GM21360 (cell line): ENCODE measurements around the gene KCNK2.

Source experiments
- ATAC-seq: cut with Tn5 transposase; IDR thresholded peaks from one replicate; pipeline ENCODE4 v1.9.1; 2021; ENCODE audit warnings: mild to moderate bottlenecking, moderate library complexity; ENCODE audit not compliant: unreplicated experiment

The KCNK2 gene

DNA sequence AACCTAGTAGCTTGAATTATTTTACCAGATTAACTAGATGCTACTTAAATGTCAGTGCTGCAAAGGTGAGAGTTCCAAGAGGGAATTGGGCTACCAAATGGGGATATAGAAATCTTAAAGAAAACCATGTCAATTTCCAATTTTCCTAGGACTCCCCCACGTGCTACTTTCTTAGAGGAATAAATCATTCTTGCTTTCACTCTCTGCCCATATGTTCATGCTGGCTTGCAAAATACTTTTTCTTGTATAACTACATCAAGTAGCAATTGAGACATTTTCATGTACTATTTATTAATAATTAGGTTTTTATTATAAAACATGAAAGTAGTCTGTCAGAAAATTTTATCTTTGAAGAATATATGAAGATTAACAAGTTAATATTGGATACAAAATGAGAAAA, 11.8 kb downstream of the KCNK2 start:
- no peak for ATAC-seq

DNA sequence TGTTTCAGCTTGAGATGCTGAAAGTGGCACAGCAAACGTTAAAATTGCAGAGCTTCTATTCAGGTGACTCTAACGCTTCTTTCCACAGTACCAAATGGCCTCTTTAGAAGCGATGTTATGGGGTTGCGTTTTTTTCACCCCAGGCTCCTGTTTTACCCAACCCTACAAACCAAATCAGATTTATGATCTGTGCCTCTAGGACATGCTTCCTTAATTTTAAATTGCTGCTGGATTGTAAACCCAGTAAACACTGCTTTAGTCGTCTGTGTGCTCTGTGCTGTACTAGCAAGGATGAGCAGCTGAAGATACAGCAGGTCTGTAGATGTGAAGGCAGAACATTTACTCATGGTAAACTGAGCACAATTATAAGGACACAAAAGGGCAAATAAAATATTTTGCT, 13.0 kb downstream of the KCNK2 start:
- no peak for ATAC-seq

DNA sequence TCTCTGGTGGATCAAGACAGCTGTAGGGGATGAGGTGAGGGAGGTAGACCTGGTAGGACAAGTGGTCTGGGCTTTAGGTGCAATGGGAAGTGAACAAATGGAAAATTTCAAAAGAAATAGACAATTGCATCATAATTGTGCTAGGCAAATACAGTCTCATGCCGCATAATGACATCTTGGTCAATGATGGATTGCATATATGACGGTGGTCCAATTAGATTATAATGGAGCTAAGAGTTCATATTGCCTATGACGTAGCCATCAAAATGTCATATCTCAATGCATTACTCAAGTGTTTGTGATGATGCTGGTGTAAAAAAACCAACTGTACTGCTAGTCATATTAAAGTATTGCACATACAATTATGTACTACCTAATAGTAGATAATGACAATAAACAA, 19.0 kb downstream of the KCNK2 start:
- ATAC-seq, result no peak

- ATAC-seq, result no peak
Observed at GRCh38 chr1:215104283-215104682, 21.7 kb downstream of the KCNK2 start.

DNA sequence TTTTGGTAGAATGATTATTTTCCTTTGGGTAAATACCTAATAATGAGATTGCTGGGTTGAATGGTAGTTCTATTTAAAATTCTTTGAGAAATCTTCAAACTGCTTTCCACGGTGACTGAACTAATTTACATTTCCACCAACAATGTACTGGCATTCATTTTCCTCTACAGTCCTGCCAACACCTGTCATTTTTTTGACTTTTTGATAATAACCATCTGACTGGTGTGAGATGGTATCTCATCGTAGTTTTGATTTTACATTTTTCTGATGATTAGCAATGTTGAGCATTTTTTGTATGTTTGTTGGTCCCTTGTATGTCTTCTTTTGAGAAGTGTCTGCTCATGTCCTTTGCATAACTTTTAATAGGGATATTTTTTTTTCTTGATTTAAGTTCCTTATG, 23.5 kb downstream of the KCNK2 start:
- no peak for ATAC-seq

DNA sequence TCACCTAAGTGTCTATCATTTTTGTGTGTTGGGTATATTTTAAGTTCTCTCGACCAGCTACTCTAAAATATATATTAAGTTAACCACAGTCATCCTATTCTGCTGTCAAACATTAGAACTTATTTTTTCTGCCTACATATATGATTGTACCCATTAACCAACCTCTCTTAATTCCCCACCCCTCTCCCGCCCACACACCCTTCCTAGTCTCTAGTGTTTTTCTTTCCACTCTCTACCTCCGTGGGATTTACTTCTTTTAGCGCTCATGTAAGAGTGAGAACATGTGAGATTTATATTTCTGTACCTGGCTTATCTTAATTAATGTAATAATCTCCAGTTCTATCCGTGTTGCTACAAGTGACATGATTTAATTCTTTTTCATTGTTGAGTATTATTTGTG, 26.6 kb downstream of the KCNK2 start:
- no peak for ATAC-seq

- ATAC-seq, result no peak
Observed at GRCh38 chr1:215111916-215112315, 29.4 kb downstream of the KCNK2 start.

DNA sequence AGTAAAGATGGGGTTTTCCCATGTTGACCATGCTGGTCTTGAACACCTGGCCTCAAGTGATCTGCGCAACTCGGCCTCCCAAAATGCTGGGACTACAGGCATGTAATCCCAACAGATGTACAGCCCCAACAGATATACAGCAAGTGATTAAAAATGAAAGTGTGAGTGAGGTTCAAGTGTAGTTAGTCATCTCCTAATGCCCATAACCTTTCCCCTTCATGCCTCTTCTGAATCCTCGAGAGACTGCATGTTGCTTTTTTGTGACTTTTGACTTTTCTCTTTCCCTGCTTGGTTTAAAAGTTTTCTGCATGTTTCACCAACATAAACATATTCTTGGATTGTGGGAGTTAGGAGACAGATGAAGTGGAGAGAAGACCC, 31.2 kb downstream of the KCNK2 start:
- no peak for ATAC-seq

GRCh38 chr1:215114154-215114933, 31.8 kb downstream of the KCNK2 start:
- ATAC-seq, result no peak

DNA sequence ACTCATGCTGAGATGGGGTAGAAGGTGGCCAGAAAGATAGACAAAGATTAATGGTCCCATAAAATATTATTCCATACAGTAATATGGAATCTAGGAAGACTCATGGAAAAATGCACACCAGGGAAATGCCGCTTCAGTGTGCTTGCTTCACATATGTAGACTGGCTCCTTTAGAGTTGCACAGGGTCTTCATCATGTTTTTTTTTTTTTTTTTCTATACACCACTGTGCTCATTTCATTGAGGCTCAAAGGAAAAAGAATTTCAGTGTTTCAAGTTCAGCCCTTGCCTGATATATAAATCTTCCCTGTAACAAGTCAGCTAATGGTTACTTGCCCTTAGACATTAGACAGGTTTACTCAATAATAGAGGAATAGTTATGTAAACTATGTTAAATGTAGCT, 33.2 kb downstream of the KCNK2 start:
- no peak for ATAC-seq

GRCh38 chr1:215118081-215118480, 35.5 kb downstream of the KCNK2 start:
- ATAC-seq, result no peak

GRCh38 chr1:215119056-215119455, 36.5 kb downstream of the KCNK2 start:
- no peak for ATAC-seq

DNA sequence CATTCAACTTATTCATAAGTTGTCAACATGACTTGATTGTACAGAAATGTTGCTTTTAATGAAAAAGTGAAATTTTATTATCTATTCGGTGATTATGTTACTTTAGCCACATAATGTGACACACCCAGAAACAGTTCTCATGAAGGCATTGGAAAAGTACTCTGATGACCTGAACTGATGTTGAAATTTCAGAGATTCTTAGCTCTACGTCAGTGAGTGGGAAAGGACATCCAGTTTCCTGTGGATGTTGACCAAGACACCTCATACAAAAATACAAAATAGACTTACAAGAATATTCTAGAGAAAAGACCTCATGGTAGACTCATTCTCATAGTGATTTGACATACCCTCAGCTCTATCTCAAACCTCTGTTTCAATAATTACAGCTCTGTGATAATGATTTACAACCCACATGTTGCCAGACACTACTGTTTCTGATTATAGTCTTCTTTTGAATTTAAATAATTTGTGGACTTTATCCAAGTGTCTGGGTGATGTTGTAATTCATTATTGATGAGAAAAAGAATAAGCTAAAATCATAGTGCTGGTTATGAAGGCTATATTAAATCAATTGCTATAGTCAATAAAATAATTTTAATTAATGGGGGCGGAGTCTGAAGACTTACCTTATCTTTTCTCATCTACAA, 37.3 kb downstream of the KCNK2 start:
- ATAC-seq, result no peak

- ATAC-seq, result no peak
Observed at GRCh38 chr1:215128504-215128903, 46.0 kb downstream of the KCNK2 start.

DNA sequence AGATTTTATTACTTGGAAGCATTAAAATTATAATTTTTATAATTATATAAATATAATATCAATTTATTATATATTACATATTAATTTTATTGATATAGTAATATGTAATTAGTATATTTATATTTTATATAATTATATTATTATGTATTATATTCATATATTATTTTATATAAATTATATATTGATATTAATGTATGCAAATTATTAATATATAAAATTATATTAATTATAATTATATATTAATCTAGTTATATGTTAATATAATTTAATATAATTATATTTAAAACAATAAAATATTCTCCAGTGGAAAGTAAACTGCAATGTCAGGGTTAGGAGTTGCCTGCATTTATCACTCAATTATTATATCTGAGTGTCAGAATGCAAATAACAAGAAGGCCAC, 48.8 kb downstream of the KCNK2 start:
- ATAC-seq, result no peak

GRCh38 chr1:215132156-215132555, 49.6 kb downstream of the KCNK2 start:
- no peak for ATAC-seq

- ATAC-seq, result no peak
Observed at GRCh38 chr1:215133532-215133931, 51.0 kb downstream of the KCNK2 start.

- ATAC-seq, result no peak
Observed at GRCh38 chr1:215137985-215138384, 55.4 kb downstream of the KCNK2 start.

GRCh38 chr1:215140135-215140534, 57.6 kb downstream of the KCNK2 start:
- no peak for ATAC-seq

DNA sequence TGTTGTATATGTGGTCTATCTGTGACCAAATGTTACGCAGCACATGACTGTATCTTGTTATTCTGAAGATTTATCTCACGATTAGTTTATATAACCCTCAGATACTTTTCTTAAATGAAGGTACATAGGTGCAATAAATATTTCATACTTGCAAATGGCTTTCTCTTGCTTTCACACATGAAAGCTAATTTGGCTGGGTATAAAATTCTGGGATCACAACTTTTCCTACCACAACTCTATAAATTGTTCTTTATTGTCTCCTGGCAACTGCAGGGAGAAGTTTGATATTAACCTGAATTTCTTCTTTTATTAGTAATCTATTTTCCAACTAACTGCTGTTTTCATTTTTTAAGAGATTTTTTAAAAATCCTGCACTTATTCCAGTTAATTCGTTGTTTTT, 58.9 kb downstream of the KCNK2 start:
- ATAC-seq, result no peak

DNA sequence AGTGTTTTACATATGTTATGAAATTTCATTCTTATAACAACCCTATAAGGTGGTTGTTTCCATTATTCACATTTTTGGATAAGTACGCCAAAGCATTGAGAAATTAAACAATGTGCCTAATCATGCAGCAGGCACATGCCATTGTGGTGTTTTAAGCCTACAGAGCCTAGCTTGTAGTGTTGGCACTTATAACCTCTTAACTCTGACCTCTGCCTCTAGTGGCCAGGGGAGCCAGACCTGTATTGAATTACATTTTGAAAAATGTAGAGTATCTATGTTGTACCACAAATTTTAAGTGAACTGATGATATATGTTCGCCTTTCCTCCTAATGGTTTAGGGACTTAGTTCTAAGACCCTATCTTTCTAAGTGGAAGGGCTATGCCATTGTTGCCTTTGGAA, 61.0 kb downstream of the KCNK2 start:
- no peak for ATAC-seq

GRCh38 chr1:215146240-215146975, 63.9 kb downstream of the KCNK2 start:
- no peak for ATAC-seq
